Occipital lobe (tissue), 3 donors: ENCODE data around the gene ARMCX6. TPM values are rescaled to one million over a fixed set of nuclear protein-coding genes. Genes with fewer than 3 reads are reported as not detected.
A peak's percentile ranks its signal among the peaks of the same experiment; 100 is the strongest.
"Not testable (repeated sequence)": the region's sequence is repeated elsewhere in the genome, so short reads cannot be mapped to it uniquely, and the experiment has no call there.

Experiments
- DNase-seq: peaks from one replicate; lab custom pipeline; 2025; lab: John Stamatoyannopoulos, UW
- small RNA-seq: library from RNA; depleted of rRNA; stranded (forward); fragments of <200 nt; gene quantifications from one replicate; pipeline ENCODE3, GENCODE V24; 2014
- total RNA-seq: library from RNA; depleted of rRNA; stranded (reverse); fragments of >200 nt; gene quantifications from one replicate; pipeline ENCODE4 v1.2.3, GENCODE V29; 2014

ARMCX6 gene
- total RNA-seq, result 19.7 TPM

- DNase-seq, result peak; percentile 41
Observed at GRCh38 chrX:101617211-101618191, at the start of gene ARMCX6. ARMCX6 (minus strand) TSS chrX:101618000; CDS start chrX:101616620, 1,380 bp downstream.

GRCh38 chrX:101659601-101660063 lies 41.8 kb upstream of the ARMCX6 start, which contains the start of gene ARMCX2:
ARMCX2 (minus strand) TSS chrX:101659850; CDS start chrX:101657588, 2,262 bp downstream.
- DNase-seq, result peak; percentile 33

GRCh38 chrX:101658661-101659491 lies 41.1 kb upstream of the ARMCX6 start:
- peak; percentile 17 for DNase-seq

DNA sequence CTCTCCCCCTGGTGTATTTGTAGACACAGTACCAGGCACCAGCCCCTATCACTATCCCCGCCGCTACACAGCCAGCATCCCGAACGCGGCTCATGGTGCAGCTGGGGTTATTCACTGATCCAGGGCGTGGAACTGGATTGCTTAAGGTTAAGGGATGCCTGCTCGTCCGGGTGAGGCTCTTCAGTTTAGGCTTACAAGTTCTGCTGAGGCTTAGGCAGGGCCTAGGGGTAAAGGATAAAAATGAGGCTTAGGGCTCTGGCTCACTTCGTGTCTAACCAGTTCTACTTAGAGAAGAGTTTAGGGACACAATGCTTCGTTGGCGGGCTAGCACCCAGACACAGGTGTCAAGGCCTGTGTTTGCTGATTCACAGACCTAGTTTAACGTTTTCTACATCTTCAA lies 39.7 kb upstream of the ARMCX6 start:
- no peak for DNase-seq

- DNase-seq, result no peak
Observed at GRCh38 chrX:101656817-101657216, 39.0 kb upstream of the ARMCX6 start.

DNA sequence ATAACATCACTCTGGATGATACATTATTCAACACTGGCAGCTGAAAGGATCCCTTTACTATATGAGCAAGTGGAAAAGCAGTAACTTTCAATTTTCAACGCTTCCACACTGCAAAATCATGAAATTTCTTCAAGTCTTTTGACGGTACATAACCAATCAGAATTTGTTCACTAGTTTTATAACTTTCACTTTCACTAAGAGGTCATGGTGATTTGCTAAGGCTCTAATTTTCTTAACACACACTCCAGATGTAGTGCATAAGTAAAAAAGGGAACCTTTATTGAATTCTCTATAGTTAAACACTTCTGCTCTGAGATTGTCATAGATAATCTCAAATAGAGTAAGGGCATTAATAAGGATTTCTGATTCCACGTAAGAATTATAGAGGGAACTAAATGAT lies 37.7 kb upstream of the ARMCX6 start:
- DNase-seq, result no peak

DNA sequence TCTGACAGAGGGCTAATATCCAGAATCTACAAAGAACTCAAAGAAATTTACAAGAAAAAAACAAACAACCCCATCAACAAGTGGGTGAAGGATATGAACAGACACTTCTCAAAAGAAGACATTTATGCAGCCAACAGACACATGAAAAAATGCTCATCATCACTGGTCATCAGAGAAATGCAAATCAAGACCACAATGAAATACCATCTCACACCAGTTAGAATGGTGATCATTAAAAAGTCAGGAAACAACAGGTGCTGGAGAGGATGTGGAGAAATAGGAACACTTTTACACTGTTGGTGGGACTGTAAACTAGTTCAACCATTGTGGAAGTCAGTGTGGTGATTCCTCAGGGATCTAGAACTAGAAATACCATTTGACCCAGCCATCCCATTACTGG lies 29.9 kb upstream of the ARMCX6 start:
- not testable (repeated sequence) for DNase-seq

DNA sequence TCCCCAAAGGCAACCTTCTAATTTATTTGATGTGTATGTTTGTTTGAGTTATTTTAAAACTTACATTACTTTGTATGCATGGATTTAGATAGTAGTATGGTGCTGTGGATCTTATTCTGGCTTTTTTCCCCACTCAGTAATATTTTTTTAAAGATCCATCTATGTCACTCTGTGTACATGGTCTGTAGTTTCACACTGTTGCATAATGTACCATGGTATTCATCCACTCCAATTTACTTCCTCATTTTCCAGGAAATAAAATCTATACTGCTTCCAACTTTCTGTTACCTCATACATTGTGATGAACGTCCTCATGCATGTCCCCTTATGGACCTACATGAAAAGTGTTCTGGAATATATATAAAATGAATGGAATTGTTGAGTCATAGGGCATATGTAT lies 24.3 kb upstream of the ARMCX6 start:
- DNase-seq, result no peak

DNA sequence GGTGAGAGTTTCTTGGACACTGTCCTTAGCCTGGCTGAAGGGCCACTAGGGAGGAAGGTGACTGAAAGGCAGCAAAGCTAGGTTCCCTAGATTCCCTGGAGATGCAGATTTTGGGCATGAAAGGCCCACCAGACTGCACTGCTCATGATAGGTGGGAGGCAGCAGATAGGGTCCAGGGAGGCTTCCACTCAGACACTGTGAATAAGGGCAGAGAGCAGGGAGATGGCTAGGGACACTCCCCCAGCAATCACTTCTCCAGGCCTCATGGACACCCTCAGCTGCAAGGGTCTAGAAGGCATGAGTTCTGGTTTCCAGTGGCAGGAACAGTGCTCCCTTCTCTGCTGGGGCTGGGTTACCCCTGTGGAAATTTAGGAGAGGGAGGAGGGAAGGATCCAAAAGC lies 21.8 kb upstream of the ARMCX6 start:
- DNase-seq, result no peak

- DNase-seq, result no peak
Observed at GRCh38 chrX:101619364-101619763, 1.6 kb upstream of the ARMCX6 start.

DNA sequence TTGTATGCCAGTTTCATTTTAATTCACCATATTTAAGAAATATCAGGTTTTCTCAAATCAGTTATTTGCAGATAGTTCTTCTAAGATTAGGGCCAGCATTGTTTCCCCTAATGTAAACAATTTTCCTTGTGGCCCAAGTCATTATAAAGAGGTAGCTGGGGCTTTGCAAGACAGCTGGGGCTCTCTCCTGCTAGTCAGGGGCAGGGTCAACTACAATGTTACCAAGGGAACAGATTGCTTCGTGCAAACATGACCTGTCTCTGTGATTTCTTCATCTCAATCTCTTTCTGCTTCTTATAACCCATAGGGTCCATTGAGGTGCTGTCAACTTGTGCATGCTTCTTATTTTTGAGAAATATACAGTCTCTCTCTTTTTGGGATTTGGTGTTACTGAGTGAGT lies 12.1 kb downstream of the ARMCX6 start:
- DNase-seq, result no peak

DNA sequence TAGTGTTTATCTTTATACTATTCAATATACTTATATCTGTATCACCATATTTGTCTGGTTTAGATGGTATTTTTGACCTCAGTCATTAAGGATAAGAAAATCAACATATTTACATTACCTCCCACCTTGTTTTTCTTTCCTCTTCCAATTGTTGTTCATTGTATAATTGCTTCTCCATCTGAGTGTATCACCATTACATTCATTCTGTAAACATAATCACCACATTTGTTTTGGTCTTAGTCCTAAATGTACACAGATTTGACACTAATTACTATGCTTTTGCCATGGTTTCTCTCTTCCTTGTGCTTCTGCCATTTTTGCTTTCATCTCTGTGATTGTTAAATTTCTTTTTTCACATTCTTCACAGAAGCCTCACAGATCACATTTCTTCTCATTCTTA lies 12.7 kb downstream of the ARMCX6 start:
- no peak for DNase-seq

GRCh38 chrX:101602077-101602476 lies 15.7 kb downstream of the ARMCX6 start:
- DNase-seq, result no peak

- DNase-seq, result not testable (repeated sequence)
Observed at GRCh38 chrX:101599592-101599991, 18.2 kb downstream of the ARMCX6 start.

GRCh38 chrX:101595739-101596419 lies 21.9 kb downstream of the ARMCX6 start:
- no peak for DNase-seq

Small RNA genes within 50 kb of the gene (small RNA-seq; reads per million reads assigned to genes)
- not detected for gene RNU6-30P

Other genes with a start within 250 kb of the ARMCX6 start
- 0.94 TPM for gene BTK, start 231.8 kb downstream of the ARMCX6 start, total RNA-seq
- gene RPL36A, start 227.0 kb downstream of the ARMCX6 start, total RNA-seq, result 287 TPM
- gene GLA, start 210.1 kb downstream of the ARMCX6 start, total RNA-seq, result 20.7 TPM
- gene HNRNPH2, start 209.8 kb downstream of the ARMCX6 start, total RNA-seq, result 92.5 TPM
- gene ARMCX4, start 132.5 kb downstream of the ARMCX6 start, total RNA-seq, result 14.5 TPM
- gene ARMCX1, start 67.5 kb downstream of the ARMCX6 start, total RNA-seq, result 118 TPM
- 70.7 TPM for gene ARMCX3, start 5.2 kb upstream of the ARMCX6 start, total RNA-seq
- gene ARMCX2, start 41.9 kb upstream of the ARMCX6 start, total RNA-seq, result 68.6 TPM